Thymus (tissue), 11 donors: ENCODE results near the gene INHBB. TPM values are rescaled to one million over a fixed set of nuclear protein-coding genes. Genes with fewer than 3 reads are reported as not detected.

Experiments
- DNase-seq, 9 donors: peaks; one replicate each; pipeline ENCODE4 v3.0.0-alpha.2; 2013; ENCODE audit warnings: low spot score in 9 of 9, low read depth in 6 of 9, missing footprints in 1 of 9
- H3K27ac ChIP-seq, 2 donors: one replicate each; pipeline ENCODE4 v1.5.1; 2013; ENCODE audit warnings: control low read depth in 1 of 2, low read depth in 1 of 2, low read length in 1 of 2, mild to moderate bottlenecking in 1 of 2, moderate library complexity in 1 of 2
- H3K27me3 ChIP-seq, 2 donors: one replicate each; pipeline ENCODE4 v1.5.1; 2013; ENCODE audit warnings: low read length in 1 of 2; ENCODE audit not compliant: control insufficient read depth in 2 of 2, insufficient read depth in 1 of 2
- H3K36me3 ChIP-seq, 2 donors: one replicate each; pipeline ENCODE4 v1.5.1; 2013; ENCODE audit warnings: low read length in 1 of 2, mild to moderate bottlenecking in 1 of 2, moderate library complexity in 1 of 2; ENCODE audit not compliant: control insufficient read depth in 2 of 2, insufficient read depth in 2 of 2
- H3K4me1 ChIP-seq, 2 donors: one replicate each; pipeline ENCODE4 v1.5.1; 2013; ENCODE audit warnings: low read length in 2 of 2; ENCODE audit not compliant: control insufficient read depth in 2 of 2, insufficient read depth in 2 of 2
- H3K4me3 ChIP-seq, 2 donors: one replicate each; pipeline ENCODE4 v1.5.1; 2013; ENCODE audit warnings: low read length in 2 of 2, control low read depth in 1 of 2, mild to moderate bottlenecking in 1 of 2
- H3K9me3 ChIP-seq, 2 donors: one replicate each; pipeline ENCODE4 v1.5.1; 2013; ENCODE audit warnings: low read length in 1 of 2, mild to moderate bottlenecking in 1 of 2; ENCODE audit not compliant: control insufficient read depth in 2 of 2, insufficient read depth in 1 of 2
- WGBS: extraction: QIAGEN DNeasy Blood & Tissue Kit; methylation state at CpG from one replicate; pipeline ENCODE4 v1.1.7; 2013; 5-methylcytosine and 5-hydroxymethylcytosine counted together
- polyA plus RNA-seq: library from polyadenylated mRNA; stranded (reverse); fragments of 200-250 nt; gene quantifications from one replicate; pipeline ENCODE4 v1.2.3, GENCODE V29; 2013
- total RNA-seq: library from RNA; stranded (reverse); fragments of 120-200 nt; gene quantifications from one replicate; pipeline ENCODE4 v1.2.4, GENCODE V29; 2013
- donor health status: healthy.

Gene INHBB
- total and polyA plus RNA-seq, 2 donors: 0.09 to 9.0 TPM

DNA sequence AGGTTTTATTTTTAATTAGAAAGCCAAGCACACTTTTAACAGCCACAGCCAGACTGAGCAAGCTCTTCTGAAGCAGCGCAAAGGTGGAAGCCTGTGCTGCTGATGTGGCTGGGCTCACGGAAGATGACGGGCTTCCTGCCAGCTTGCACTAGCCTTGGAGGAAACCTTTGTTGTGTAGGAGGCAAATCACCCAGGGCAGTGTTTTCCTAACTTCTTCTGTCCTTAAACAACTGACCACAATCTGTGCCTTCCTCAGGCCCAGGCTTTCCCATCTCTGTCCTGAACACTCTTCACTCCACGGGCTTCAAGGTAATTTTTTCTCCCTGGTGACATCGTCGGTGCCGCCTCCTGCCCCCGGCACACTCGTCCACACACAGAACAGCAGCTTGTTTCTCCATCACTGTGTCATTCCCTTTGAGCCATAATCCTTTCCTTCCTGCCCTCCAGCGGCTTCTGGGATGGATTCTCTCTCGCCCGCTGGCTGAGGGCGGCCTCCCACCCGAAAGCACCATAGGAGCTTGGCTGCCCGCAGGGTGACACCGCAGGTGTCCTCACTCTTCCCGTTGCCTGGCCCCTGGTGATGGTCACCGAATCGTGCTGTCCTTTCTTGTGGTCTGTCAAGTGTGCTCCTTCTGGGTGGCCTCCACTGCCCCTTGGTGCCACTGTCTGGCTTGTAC lies 31.1 kb upstream of the INHBB start:
- H3K27ac ChIP-seq: no peak overlapping the region
- peaks cover 3 to 29% of the 10 kb centered on the region in 2 donors for H3K4me1 ChIP-seq
- peaks cover 0 to 4% of the 10 kb centered on the region in 2 donors for H3K9me3 ChIP-seq
- 77% methylated on average over 19 of the region's 19 CpGs for WGBS
- H3K4me3 ChIP-seq: no peak overlapping the region
- peak in 5 of 9 donors; percentile 7 to 70 (median 28) for DNase-seq
- no peaks in the 10 kb centered on the region for H3K36me3 ChIP-seq
- H3K27me3 ChIP-seq: peaks cover 0 to 12% of the 10 kb centered on the region in 2 donors

DNA sequence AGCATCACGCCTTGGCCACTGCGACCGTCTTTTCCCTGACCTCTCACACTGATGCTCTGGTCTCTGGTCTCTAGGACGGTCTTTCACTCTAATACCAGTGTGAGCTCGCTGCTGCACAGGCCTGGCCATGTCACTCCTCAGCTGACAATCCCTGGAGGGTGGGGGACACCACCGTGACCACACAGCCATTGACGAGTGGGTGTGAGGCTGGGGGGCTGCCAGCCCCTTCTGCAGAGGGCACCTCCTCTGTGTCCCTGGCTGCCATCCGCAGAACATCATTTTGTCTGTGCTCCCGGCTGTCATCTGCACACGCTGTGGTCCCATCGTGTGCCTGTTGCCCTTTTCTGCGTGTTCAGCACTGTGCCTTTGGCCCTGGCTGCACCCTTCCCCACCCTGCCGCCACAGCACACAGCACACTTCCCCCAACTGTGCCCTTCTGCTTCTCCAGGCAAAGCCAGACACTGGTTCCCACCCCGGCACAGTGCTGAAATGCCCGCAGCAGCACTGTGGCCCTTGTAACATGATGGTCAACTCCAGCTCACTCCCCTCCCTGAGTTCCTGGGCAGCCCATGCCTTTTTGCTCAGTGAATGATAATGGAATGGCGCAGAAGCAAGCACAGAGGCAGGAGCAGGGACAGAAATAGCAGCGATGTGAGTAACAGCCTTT lies 30.4 kb upstream of the INHBB start:
- Histone ChIP-seq H3K4me1 (peaks cover 3 to 23% of the 10 kb centered on the region in 2 donors), H3K9me3 (peaks cover 0 to 4% of the 10 kb centered on the region in 2 donors), H3K36me3 (no peaks in the 10 kb centered on the region), H3K27me3 (peaks cover 0 to 16% of the 10 kb centered on the region in 2 donors), H3K4me3 (no peak overlapping the region), H3K27ac (no peak overlapping the region)
- WGBS: 96% methylated on average over 17 of the region's 17 CpGs
- DNase-seq: no peak

DNA sequence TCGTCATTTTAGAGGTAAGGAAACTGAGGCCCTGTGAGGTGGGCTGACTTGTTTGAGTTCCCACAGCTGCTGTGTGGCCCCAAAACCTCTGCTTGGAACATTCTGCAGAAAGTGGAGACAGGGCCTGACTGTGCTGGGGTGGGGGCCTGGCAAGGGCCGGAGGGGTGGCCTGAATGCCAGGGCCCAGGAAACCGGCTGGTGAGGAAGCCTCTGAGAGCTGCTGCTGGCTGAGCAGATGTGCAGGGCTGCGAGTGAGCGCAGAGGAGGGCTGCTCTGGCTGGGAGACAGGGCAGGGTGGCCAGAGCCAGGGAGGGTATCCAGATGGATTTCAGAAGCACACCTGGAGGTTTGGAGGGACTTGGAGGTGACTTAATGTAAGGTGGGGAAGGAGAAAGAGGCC lies 29.9 kb upstream of the INHBB start:
- no peak for DNase-seq

DNA sequence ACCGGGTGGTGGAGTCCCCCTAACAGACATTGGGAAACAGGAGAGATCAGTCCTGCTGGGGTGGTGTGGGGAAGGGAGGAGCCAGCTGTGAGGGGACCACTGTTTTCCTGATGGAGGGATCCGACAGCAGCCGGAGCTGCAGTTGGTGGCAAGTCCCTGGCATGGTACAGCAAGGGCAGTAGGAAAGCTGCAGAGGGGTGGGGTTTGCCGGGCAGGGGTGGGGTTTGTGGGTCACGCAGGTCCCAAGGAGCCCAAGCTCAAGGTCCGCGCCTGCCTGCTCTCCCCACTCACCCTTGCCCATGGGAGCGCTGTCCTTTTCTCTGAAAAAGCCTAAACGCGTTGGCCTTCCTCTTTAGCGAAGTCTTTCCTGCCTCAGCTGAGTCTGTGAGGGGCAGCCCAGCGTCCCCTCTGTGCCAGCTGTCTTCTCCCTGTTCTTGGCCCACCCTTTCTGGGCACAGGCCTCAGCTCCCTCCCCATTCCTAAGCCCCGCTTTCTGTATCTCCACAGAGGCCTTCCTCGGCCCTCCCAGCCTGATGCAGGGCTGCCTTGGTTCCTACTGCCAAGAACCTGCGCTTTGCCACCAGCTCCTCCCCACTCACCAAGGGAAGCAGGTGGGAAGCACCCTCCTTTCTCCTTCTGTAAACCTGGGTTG lies 29.3 kb upstream of the INHBB start:
- Histone ChIP-seq H3K36me3 (no peaks in the 10 kb centered on the region), H3K4me1 (peaks cover 3 to 23% of the 10 kb centered on the region in 2 donors), H3K9me3 (peaks cover 0 to 4% of the 10 kb centered on the region in 2 donors), H3K27ac (no peak overlapping the region), H3K27me3 (peaks cover 0 to 16% of the 10 kb centered on the region in 2 donors), H3K4me3 (no peak overlapping the region)
- DNase-seq: no peak
- 98% methylated on average over 15 of the region's 15 CpGs for WGBS

More for the DNA sequence above, 29.9 kb upstream of the INHBB start:
- Histone ChIP-seq H3K4me1 (peaks cover 3 to 23% of the 10 kb centered on the region in 2 donors), H3K27me3 (peaks cover 0 to 16% of the 10 kb centered on the region in 2 donors), H3K4me3 (no peak overlapping the region), H3K27ac (no peak overlapping the region), H3K36me3 (no peaks in the 10 kb centered on the region), H3K9me3 (peaks cover 0 to 4% of the 10 kb centered on the region in 2 donors)
- 94% methylated on average over 5 of the region's 5 CpGs for WGBS

DNA sequence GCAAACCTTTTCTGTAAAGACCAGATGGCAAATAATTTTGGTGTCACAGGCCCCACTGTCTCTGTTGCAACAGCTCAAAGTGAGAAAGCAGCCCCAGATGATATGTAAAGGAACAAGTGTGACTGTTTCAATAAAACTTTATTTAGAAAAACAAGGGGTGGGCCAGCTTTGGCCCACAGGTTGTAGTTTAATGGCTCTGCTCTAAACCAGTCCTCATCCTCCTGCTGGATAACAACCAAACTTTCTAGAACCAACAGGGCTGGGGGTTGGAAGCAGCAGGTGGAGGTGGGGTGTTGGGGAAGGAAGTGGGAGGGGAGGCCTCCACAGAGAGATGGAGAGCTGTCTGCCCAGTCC lies 28.8 kb upstream of the INHBB start:
- H3K4me1 ChIP-seq: peaks cover 3 to 23% of the 10 kb centered on the region in 2 donors
- H3K27ac ChIP-seq: no peak overlapping the region
- H3K27me3 ChIP-seq: peaks cover 0 to 16% of the 10 kb centered on the region in 2 donors
- no peak for DNase-seq
- peaks cover 0 to 5% of the 10 kb centered on the region in 2 donors for H3K9me3 ChIP-seq
- no peaks in the 10 kb centered on the region for H3K36me3 ChIP-seq
- H3K4me3 ChIP-seq: no peak overlapping the region

DNA sequence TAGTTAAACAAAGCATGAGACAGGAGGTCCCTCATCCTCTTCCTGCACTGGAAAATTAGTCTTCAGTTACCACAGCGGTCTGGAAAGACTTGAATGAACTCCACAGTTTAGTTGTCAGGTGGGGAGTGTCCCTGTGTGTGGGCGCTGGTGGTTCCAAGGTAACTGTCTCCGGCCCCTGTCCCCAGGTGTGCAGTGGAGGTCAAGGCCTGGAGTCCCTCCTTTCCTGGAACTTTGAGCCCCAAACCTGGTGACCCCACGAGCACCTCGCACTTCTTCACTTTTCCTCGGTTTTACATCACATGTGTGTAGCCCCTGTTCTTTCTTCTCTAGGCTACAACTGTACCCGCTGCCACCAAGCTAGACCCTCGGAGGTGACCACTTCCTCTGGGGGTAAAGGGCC lies 28.0 kb upstream of the INHBB start:
- peaks cover 0 to 8% of the 10 kb centered on the region in 2 donors for H3K9me3 ChIP-seq
- H3K27ac ChIP-seq: no peak overlapping the region
- peaks cover 0 to 20% of the 10 kb centered on the region in 2 donors for H3K4me1 ChIP-seq
- peaks cover 0 to 16% of the 10 kb centered on the region in 2 donors for H3K27me3 ChIP-seq
- no peak for DNase-seq
- 70% methylated on average over 8 of the region's 8 CpGs for WGBS
- H3K4me3 ChIP-seq: no peak overlapping the region
- H3K36me3 ChIP-seq: no peaks in the 10 kb centered on the region

DNA sequence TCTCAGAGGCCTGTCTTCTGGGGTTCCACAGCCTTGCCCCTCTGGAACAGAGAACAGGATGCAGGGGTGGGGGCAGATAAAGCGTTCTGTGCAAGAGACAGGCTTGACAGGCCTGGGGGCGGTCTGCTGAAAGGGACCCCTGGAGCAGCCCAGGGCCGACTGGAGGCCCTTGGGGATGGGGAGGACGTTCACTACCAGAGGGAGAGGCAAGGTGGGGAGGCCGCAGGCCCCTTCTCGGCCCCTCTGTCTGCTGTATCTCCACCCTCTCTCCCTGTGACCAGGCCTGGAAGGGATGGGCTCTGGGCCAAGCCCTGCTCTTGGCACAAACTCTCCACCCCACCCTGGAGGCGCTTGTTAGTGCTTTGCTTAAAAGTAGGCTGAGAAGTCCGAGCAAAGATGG lies 27.3 kb upstream of the INHBB start:
- peaks cover 0 to 4% of the 10 kb centered on the region in 2 donors for H3K9me3 ChIP-seq
- DNase-seq: no peak
- H3K27ac ChIP-seq: no peak overlapping the region
- H3K36me3 ChIP-seq: no peaks in the 10 kb centered on the region
- H3K27me3 ChIP-seq: peaks cover 0 to 16% of the 10 kb centered on the region in 2 donors
- WGBS: 90% methylated on average over 8 of the region's 8 CpGs
- H3K4me3 ChIP-seq: no peak overlapping the region
- H3K4me1 ChIP-seq: peaks cover 0 to 13% of the 10 kb centered on the region in 2 donors

DNA sequence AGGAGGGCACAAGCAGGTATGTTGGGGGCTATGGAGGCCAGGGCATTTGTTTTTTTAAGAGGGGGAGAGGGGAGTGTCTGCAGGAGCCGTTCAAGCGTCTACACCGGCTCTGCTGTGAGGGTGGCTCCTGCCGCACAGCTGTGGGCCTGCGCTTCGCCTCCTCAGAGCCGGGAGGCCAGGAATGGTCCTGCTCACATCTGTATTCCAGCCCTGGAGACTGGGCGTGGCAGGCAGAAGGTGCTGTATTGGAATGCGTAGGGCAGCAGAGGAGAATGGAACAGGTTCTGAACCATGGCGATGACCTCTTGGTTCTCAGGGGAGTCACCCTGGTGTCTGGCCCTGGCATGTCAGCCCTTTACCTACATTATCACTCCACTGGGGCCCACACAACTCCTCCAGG lies 26.8 kb upstream of the INHBB start:
- Histone ChIP-seq H3K4me3 (no peak overlapping the region), H3K27ac (no peak overlapping the region), H3K4me1 (peaks cover 0 to 8% of the 10 kb centered on the region in 2 donors), H3K36me3 (no peaks in the 10 kb centered on the region), H3K27me3 (peaks cover 0 to 11% of the 10 kb centered on the region in 2 donors), H3K9me3 (peaks cover 0 to 4% of the 10 kb centered on the region in 2 donors)
- no peak for DNase-seq
- WGBS: 95% methylated on average over 10 of the region's 10 CpGs
